NCI-H446 treated with DMSO at 0.1 percent for 48 hours (cell line): Measurements from ENCODE around the gene MBNL1.

Experiments
- DNase-seq: peaks from one replicate; lab custom pipeline; 2025; lab: John Stamatoyannopoulos, UW

MBNL1 gene

DNA sequence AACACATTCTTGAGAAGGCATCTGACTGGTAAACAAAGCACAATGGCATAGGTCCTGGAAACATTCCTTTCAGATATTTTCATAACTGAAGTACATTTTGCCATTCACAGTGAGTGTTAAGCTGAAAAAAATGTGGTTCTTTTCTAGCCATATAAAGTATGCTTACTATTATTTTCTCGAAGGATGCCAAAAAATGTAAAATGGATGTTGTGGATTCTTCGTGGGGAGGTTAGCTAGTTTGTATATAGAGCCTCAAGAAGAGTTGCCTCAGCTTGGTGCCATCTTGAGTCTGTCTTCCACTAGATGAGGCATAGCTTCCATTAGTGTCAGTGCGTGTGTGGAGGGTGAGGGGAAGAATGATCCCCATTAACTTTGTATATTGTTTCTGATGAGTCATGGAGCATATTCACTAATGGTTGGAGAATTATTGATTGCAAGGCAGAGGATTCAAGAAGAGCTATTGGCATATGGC lies 4.1 kb downstream of the MBNL1 start:
- no peak for DNase-seq

DNA sequence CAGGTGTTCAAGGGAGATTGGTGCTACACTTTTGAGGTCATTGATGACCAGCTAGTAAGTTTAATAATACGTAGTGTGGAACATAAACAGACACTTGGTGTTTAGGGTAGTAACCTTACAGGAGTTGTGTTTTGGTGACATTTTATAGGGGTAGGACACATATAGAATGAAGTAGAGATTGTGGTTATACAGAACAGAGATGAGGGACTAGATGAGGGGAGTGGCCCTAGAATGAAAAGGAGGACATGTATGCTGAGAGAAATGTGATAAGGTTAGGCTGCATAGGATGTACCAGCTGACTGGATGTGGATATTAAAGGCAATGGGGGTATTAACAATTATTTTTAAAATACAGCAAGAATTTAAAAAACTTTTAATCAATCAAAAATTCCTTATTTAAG lies 8.0 kb downstream of the MBNL1 start:
- no peak for DNase-seq

DNA sequence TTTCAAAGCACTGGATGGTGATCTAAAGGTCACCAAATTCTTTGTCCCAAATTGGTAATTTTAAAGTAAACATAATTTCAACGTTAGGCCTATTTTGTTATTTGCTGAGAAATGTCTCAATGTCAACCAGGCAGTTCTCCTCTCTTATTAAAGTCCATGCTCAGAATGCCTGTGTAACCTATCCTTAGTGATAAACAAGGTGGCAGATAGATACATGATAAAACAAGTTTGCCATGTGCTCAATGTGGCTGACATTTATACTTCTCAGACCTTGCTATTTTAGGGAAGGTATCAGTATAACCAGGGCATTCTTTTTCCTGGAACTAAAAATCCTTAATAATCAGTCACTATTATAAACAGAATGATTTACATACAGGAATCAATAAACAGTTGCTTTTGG lies 8.5 kb downstream of the MBNL1 start:
- no peak for DNase-seq

DNA sequence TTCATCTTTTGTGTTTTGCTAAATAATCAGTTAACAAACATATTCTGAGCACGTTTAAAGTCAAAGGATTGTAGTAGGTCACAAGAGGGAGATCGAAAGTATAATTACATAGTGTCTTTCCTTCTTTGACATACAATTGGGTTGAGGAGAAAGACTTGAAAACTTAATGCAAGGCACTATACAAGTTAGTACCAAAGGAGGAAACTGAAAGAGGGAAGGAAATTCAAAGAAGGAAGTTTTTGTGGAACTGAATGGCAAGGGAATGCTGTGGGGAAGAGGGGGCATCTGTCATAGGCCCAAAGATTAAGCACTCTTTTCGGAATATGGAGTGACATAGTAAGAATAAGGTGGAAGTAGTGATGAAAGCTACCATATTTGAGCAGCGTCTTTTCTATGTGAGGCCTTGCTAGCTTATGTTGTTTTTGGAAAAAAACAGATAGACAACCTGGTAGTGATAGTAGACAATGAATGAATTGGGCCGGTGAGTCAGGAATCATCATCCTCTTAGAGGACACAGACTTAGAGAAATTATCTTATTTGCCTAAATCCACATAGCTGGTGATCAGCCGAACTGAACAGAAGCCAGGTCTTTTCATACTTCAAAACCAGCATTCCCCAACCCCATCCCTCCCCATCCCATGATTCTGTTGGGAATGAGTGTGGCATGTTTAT lies 10.2 kb downstream of the MBNL1 start:
- DNase-seq: no peak

DNA sequence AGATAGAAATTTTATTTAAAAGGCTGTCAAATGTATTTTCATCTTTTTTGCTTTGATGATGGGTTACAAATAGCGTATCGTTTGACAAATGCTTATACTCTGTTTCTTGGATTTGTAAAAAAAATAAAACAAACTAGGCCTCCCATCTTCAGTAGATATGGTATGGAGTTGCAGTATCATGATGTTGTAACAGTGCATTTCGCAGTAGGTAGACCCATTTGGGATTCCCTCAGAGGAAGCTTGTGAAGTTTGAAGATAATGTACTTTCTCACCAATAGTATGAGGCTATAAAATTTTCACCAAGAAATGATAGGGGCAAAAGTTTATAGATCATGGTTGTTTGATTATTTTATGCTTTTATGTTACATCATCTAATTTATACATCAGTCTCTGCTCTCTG lies 10.8 kb downstream of the MBNL1 start:
- no peak for DNase-seq

DNA sequence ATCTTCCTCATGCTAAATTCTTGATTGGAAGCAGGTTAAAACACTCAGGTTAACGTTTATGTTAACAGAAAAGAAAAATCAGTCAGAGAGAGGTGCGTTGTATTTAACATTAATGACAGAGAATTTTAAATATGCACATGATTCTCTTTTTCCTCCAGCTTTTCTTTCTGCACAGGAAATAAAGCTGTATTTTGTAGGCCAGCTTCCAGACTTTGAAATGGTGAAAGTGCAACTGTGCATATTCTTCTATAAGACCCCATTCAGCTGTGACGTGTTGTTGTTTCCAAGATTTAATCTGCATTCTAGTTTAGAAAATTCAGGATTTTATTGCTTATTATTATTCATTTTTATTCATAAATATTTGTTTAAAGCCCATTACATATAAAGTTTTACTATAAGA lies 11.8 kb downstream of the MBNL1 start:
- no peak for DNase-seq

- DNase-seq: no peak
Measured at GRCh38 chr3:152281133-152281713, 12.5 kb downstream of the MBNL1 start.

GRCh38 chr3:152282813-152283212 lies 14.1 kb downstream of the MBNL1 start:
- no peak for DNase-seq

DNA sequence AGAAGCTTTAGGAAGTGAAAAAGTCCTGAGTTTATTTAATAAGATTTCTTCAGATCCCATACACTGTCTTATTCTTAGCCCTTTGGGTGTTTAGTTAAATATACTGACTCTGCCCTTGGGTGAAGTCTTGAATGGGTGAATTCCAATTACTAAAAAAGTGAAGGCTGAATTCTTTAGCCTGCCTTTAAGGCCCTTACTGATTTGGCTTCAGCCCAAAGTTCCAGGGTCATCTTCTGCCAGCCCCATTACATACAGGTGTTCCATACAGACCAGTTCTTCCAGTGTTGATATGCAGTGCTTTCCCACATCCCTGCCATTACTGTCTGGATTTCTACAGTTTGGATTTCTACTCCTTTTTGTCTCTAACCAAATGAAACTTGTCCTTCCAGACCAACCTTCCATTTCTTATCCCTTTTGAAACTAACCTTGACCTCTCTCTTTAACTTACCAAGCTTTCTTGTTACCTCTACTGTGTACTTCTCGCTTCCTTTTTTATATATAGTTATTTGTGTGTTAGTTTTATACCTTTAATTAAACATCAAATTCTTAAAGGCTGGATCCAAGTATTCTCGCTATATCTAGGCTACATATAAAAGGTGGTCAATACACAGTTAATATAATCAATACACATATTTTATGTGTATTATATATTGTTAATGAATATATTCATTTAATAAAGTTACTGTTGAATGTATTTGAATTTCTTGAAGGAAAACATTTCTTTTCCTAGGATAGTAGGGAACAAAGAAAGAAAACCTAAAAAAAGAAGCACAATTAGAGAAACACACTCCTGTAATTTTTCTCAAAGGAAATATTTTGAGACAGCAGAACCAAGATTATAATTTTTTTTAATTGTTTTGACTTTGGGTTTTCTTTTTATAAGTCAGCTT lies 15.0 kb downstream of the MBNL1 start:
- DNase-seq: no peak

DNA sequence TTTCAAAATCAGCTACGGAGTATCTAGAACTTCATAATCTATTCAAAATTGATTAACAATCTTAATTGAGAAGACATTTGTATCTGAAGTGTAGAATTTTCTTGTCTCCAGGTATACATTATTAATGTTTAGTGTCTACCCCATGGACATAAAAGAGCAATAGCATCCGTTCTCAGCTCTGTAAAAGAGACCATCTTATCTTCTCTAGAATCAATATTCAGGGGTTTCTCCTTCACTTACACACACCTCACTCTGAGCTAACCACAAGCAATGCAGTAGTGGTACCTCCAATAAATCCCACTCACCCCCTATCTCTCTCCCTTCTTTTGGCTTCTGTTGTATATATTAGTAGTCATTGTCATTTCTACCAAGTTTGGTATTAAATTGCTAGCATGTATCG lies 16.2 kb downstream of the MBNL1 start:
- no peak for DNase-seq

DNA sequence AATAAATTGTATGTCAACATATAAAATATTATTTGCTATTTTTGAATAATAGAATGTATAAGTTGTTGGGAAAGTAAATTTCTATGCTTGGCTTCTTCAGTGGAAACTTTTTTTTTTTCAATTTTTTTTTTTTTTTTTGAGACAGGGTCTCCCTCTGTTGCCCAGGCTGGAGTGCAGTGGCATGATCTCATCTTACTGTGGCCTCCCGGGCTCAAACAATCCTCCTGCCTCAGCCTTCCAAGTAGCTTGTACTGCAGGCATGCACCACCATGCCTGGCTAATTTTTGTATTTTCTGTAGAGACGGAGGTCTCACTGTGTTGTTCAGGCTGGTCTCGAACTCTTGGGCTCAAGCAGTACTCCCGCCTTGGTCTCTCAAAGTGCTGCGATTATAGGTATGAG lies 16.8 kb downstream of the MBNL1 start:
- DNase-seq: no peak

GRCh38 chr3:152287898-152288576 lies 19.3 kb downstream of the MBNL1 start:
- DNase-seq: no peak

- no peak for DNase-seq
Measured at GRCh38 chr3:152288681-152289080, 20.0 kb downstream of the MBNL1 start.

- no peak for DNase-seq
Measured at GRCh38 chr3:152289708-152290107, 21.0 kb downstream of the MBNL1 start.

- DNase-seq: no peak
Measured at GRCh38 chr3:152290374-152290773, 21.6 kb downstream of the MBNL1 start.

GRCh38 chr3:152291238-152291637 lies 22.5 kb downstream of the MBNL1 start:
- no peak for DNase-seq

DNA sequence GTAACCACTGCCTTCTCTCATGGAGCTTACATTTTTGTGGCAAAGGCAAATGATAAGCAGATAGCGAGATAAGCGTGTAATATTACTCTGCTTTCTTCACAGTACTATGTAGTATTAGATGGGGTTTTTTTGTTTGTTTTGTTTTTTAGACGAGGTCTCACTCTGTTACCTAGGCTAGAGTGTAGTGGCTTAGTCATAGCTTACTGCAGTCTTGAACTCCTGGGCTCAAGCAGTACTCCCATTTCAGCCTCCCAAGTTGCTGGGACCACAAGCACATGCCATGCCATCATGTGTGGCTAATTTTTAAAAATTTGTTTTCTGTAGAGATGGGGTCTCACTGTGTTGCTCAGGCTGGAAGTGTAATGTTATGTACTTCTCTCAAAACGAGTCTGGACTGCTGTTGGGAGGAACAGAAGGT lies 22.9 kb downstream of the MBNL1 start:
- no peak for DNase-seq

GRCh38 chr3:152292366-152292765 lies 23.6 kb downstream of the MBNL1 start:
- peak; percentile 14 for DNase-seq

DNA sequence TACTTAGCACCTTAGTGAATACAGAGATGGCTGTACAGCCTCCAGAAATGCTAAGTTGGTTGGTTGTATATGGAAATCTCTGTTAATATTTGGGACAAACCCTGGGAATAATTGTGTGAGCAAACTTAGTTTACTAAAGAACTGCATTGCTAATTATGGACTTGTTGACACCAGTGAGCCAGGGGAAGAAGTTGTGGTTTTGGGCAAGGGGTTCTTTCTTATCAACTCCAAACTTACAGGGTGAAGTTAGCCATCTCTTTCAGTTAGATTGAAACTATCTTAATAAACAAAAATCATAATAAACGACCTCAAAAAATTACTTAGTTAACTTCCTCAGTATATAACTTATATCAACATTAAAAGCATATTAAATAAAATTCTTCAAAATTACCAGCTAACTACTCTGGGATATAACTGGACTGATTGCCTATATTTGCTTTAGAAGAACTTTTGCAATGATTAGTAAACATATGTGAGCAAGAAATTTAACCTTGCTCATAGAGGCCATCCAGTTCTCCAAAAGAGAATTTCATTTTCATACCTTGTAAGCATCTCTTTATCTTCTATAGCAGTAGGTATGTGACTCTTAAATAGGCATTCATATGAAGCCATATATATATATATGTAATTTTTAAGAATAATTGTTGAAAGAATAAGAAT lies 24.7 kb downstream of the MBNL1 start:
- DNase-seq: no peak

DNA sequence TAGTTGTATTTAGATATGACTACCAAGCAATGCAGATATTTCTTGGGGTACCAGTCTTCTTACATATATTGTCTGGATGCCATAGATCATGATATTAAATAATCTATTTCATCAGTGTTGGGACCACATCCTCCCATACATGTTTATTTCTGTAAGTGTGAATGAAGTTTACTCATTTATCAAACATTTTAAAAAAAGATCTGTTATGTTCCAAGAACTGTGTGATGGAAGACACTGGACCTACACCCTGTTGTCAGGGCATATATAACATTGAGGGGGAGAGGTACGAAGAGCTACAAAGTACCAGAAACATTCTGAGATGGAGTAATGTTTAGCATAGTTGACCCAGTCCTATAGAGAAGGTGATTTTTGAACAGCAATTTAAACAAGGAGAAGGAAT lies 26.6 kb downstream of the MBNL1 start:
- no peak for DNase-seq

- no peak for DNase-seq
Measured at GRCh38 chr3:152295806-152296205, 27.1 kb downstream of the MBNL1 start.

GRCh38 chr3:152296382-152296781 lies 27.7 kb downstream of the MBNL1 start:
- DNase-seq: no peak
